Measurements from ENCODE around the gene RAP1A. TPM values are rescaled to one million over a fixed set of nuclear protein-coding genes. Genes with fewer than 3 reads are reported as not detected.
"Not testable (repeated sequence)": the region's sequence is repeated elsewhere in the genome, so short reads cannot be mapped to it uniquely, and the experiment has no call there.

Gene RAP1A
- total RNA-seq, 2 experiments from 2014 or later = 150 to 154 TPM

- H3K27ac Mint-ChIP-seq = peak overlapping the region; percentile 72
- H3K4me3 Mint-ChIP-seq, H3K9me3 Mint-ChIP-seq, H3K27me3 Mint-ChIP-seq, DNase-seq, H3K36me3 Mint-ChIP-seq: not testable (repeated sequence)
- H3K4me1 Mint-ChIP-seq = peaks cover 52% of the 10 kb centered on the region
These were observed 13.0 kb upstream of the RAP1A start for GRCh38 chr1:111606457-111607215.

- not testable (repeated sequence) for DNase-seq, H3K27ac Mint-ChIP-seq
- peaks cover 35% of the 10 kb centered on the region for H3K4me1 Mint-ChIP-seq
These were observed 11.1 kb upstream of the RAP1A start for GRCh38 chr1:111608528-111608927.

GRCh38 chr1:111611986-111612385 is 7.6 kb upstream of the RAP1A start:
- Mint-ChIP-seq H3K4me3 (no peak overlapping the region), H3K4me1 (peaks cover 21% of the 10 kb centered on the region), H3K27ac (no peak overlapping the region), H3K27me3 (no peaks in the 10 kb centered on the region), H3K9me3 (no peaks in the 10 kb centered on the region), H3K36me3 (peaks cover 3% of the 10 kb centered on the region)
- no peak for DNase-seq

More at GRCh38 chr1:111608528-111608927, 11.1 kb upstream of the RAP1A start:
- H3K9me3 Mint-ChIP-seq, H3K36me3 Mint-ChIP-seq, H3K4me3 Mint-ChIP-seq, H3K27me3 Mint-ChIP-seq: not testable (repeated sequence)

GRCh38 chr1:111615870-111616715 is 3.5 kb upstream of the RAP1A start:
- Mint-ChIP-seq H3K27me3 (no peaks in the 10 kb centered on the region), H3K27ac (peak overlapping the region; percentile 95), H3K4me3 (peak overlapping the region; percentile 71), H3K4me1 (peaks cover 35% of the 10 kb centered on the region), H3K36me3 (peaks cover 11% of the 10 kb centered on the region), H3K9me3 (no peaks in the 10 kb centered on the region)
- DNase-seq = peak; percentile 43

- Mint-ChIP-seq H3K9me3 (no peaks in the 10 kb centered on the region), H3K27me3 (no peaks in the 10 kb centered on the region), H3K4me3 (peak overlapping the region; percentile 22), H3K36me3 (peaks cover 30% of the 10 kb centered on the region), H3K4me1 (peaks cover 53% of the 10 kb centered on the region), H3K27ac (peak overlapping the region; percentile 81)
- DNase-seq = no peak
These were observed 1.5 kb upstream of the RAP1A start for GRCh38 chr1:111618081-111618480.

- DNase-seq = no peak
- Mint-ChIP-seq H3K9me3 (no peaks in the 10 kb centered on the region), H3K4me1 (peaks cover 62% of the 10 kb centered on the region), H3K27ac (peak overlapping the region; percentile 90), H3K36me3 (peaks cover 36% of the 10 kb centered on the region), H3K4me3 (peak overlapping the region; percentile 85), H3K27me3 (no peaks in the 10 kb centered on the region)
These were observed 491 bp upstream of the RAP1A start for GRCh38 chr1:111618961-111619634.

- Mint-ChIP-seq H3K27ac (peak overlapping the region; percentile 96), H3K4me1 (peaks cover 67% of the 10 kb centered on the region), H3K9me3 (no peaks in the 10 kb centered on the region), H3K4me3 (peak overlapping the region; percentile 93), H3K36me3 (peaks cover 35% of the 10 kb centered on the region), H3K27me3 (no peaks in the 10 kb centered on the region)
- no peak for DNase-seq
These were observed 917 bp downstream of the RAP1A start for GRCh38 chr1:111620441-111620971.

GRCh38 chr1:111621050-111621449 is 1.5 kb downstream of the RAP1A start:
- Mint-ChIP-seq H3K4me1 (peaks cover 69% of the 10 kb centered on the region), H3K27ac (peak overlapping the region; percentile 96), H3K4me3 (peak overlapping the region; percentile 93), H3K9me3 (peaks cover 3% of the 10 kb centered on the region), H3K36me3 (peaks cover 38% of the 10 kb centered on the region), H3K27me3 (no peaks in the 10 kb centered on the region)
- DNase-seq = no peak

GRCh38 chr1:111622166-111622565 is 2.6 kb downstream of the RAP1A start:
- Mint-ChIP-seq H3K9me3 (peaks cover 3% of the 10 kb centered on the region), H3K4me1 (peaks cover 68% of the 10 kb centered on the region), H3K36me3 (peaks cover 41% of the 10 kb centered on the region), H3K4me3 (peak overlapping the region; percentile 93), H3K27ac (peak overlapping the region; percentile 96), H3K27me3 (no peaks in the 10 kb centered on the region)
- no peak for DNase-seq

- peaks cover 3% of the 10 kb centered on the region for H3K9me3 Mint-ChIP-seq
- H3K27me3 Mint-ChIP-seq = no peaks in the 10 kb centered on the region
- H3K27ac Mint-ChIP-seq = peak overlapping the region; percentile 57
- H3K4me3 Mint-ChIP-seq = peak overlapping the region; percentile 29
- no peak for DNase-seq
- H3K4me1 Mint-ChIP-seq = peaks cover 71% of the 10 kb centered on the region
- H3K36me3 Mint-ChIP-seq = peaks cover 47% of the 10 kb centered on the region
These were observed 4.8 kb downstream of the RAP1A start for GRCh38 chr1:111624382-111624781.

GRCh38 chr1:111625276-111625675 is 5.7 kb downstream of the RAP1A start:
- H3K27ac Mint-ChIP-seq = peak overlapping the region; percentile 88
- peak overlapping the region; percentile 5 for H3K4me3 Mint-ChIP-seq
- H3K9me3 Mint-ChIP-seq = peaks cover 3% of the 10 kb centered on the region
- no peak for DNase-seq
- H3K27me3 Mint-ChIP-seq = no peaks in the 10 kb centered on the region
- H3K36me3 Mint-ChIP-seq = peaks cover 47% of the 10 kb centered on the region
- H3K4me1 Mint-ChIP-seq = peaks cover 78% of the 10 kb centered on the region

- Mint-ChIP-seq H3K36me3 (peaks cover 29% of the 10 kb centered on the region), H3K4me1 (peaks cover 85% of the 10 kb centered on the region), H3K4me3 (peak overlapping the region; percentile 73), H3K27me3 (no peaks in the 10 kb centered on the region), H3K9me3 (peaks cover 3% of the 10 kb centered on the region), H3K27ac (peak overlapping the region; percentile 90)
- no peak for DNase-seq
These were observed 8.6 kb downstream of the RAP1A start for GRCh38 chr1:111628153-111628552.

GRCh38 chr1:111629190-111629954 is 9.8 kb downstream of the RAP1A start:
- Mint-ChIP-seq H3K4me1 (peaks cover 81% of the 10 kb centered on the region), H3K27ac (peak overlapping the region; percentile 61), H3K9me3 (peaks cover 3% of the 10 kb centered on the region), H3K27me3 (no peaks in the 10 kb centered on the region), H3K36me3 (peaks cover 24% of the 10 kb centered on the region), H3K4me3 (peak overlapping the region; percentile 39)
- DNase-seq = no peak

- Mint-ChIP-seq H3K4me3 (no peak overlapping the region), H3K36me3 (peaks cover 26% of the 10 kb centered on the region), H3K27me3 (no peaks in the 10 kb centered on the region), H3K4me1 (peaks cover 82% of the 10 kb centered on the region), H3K27ac (peak overlapping the region; percentile 25), H3K9me3 (peaks cover 3% of the 10 kb centered on the region)
- DNase-seq = no peak
These were observed 11.0 kb downstream of the RAP1A start for GRCh38 chr1:111630567-111630966.

All from activated naive CD8-positive, alpha-beta T cell treated with anti-CD3 and anti-CD28 coated beads for 36 hours (primary cell).